PFSK-1 (cell line): ENCODE data around the gene KDM3B.

Source experiments
- POLR2AphosphoS5 ChIP-seq: IDR thresholded peaks from 2 replicates; pipeline ENCODE4 v1.6.1; 2012; ENCODE audit warnings: low read depth, mild to moderate bottlenecking, control low read depth, low read length, moderate library complexity
- TAF1 ChIP-seq: IDR thresholded peaks from 2 replicates; pipeline ENCODE4 v1.6.1; 2012; ENCODE audit warnings: low read length, control low read depth, borderline replicate concordance; ENCODE audit not compliant: insufficient read depth
- TF ChIP-seq, protein P1 (sequence below), 2 experiments: IDR thresholded peaks; 2 replicates each; pipeline versions ENCODE4 v1.6.1 to v1.8.0; 2011 to 2012; ENCODE audit warnings: low read depth in 2 of 2, low read length in 2 of 2, control low read depth in 1 of 2, inconsistent platforms in 1 of 2, mild to moderate bottlenecking in 1 of 2, moderate library complexity in 1 of 2; ENCODE audit not compliant: insufficient read depth in 1 of 2

DNA sequence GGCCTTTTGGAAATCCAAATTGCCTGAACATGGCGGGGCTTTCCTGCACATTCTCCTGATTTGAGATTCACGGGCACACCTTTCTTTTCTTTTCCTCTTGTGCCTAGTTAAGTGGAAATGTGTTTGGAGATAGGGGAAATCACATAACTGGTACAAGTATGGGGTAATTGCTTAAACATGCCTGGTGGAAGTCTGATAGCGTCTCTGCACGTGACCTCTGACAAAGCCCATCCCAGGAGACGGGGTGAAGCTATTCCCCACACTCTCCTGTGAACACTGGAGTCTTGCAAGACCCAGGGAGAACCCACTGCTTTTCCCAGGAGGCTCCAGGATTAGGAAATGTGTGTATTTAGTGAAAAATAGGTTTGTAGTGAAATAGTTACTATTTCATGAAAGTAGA lies 83.5 kb downstream of the KDM3B start:
- TF ChIP-seq TAF1, result no peak
- TF ChIP-seq, protein P1, sequence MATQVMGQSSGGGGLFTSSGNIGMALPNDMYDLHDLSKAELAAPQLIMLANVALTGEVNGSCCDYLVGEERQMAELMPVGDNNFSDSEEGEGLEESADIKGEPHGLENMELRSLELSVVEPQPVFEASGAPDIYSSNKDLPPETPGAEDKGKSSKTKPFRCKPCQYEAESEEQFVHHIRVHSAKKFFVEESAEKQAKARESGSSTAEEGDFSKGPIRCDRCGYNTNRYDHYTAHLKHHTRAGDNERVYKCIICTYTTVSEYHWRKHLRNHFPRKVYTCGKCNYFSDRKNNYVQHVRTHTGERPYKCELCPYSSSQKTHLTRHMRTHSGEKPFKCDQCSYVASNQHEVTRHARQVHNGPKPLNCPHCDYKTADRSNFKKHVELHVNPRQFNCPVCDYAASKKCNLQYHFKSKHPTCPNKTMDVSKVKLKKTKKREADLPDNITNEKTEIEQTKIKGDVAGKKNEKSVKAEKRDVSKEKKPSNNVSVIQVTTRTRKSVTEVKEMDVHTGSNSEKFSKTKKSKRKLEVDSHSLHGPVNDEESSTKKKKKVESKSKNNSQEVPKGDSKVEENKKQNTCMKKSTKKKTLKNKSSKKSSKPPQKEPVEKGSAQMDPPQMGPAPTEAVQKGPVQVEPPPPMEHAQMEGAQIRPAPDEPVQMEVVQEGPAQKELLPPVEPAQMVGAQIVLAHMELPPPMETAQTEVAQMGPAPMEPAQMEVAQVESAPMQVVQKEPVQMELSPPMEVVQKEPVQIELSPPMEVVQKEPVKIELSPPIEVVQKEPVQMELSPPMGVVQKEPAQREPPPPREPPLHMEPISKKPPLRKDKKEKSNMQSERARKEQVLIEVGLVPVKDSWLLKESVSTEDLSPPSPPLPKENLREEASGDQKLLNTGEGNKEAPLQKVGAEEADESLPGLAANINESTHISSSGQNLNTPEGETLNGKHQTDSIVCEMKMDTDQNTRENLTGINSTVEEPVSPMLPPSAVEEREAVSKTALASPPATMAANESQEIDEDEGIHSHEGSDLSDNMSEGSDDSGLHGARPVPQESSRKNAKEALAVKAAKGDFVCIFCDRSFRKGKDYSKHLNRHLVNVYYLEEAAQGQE (IDR thresholded peaks at IDR 0.05; ENCODE audit: insufficient read depth in 1 of 2, low read depth in 2 of 2, low read length in 2 of 2), result no peak
- TF ChIP-seq POLR2AphosphoS5, result no peak
